GM12873 (cell line): Measurements from ENCODE around the gene JMJD7.

Source experiments
- CTCF ChIP-seq: IDR thresholded peaks from 2 replicates; pipeline ENCODE4 v1.5.1; 2012; ENCODE audit warnings: low read depth, mild to moderate bottlenecking, moderate library complexity, low read length, control low read depth; ENCODE audit not compliant: insufficient read depth; ENCODE audit errors: missing control alignments

The JMJD7 gene

DNA sequence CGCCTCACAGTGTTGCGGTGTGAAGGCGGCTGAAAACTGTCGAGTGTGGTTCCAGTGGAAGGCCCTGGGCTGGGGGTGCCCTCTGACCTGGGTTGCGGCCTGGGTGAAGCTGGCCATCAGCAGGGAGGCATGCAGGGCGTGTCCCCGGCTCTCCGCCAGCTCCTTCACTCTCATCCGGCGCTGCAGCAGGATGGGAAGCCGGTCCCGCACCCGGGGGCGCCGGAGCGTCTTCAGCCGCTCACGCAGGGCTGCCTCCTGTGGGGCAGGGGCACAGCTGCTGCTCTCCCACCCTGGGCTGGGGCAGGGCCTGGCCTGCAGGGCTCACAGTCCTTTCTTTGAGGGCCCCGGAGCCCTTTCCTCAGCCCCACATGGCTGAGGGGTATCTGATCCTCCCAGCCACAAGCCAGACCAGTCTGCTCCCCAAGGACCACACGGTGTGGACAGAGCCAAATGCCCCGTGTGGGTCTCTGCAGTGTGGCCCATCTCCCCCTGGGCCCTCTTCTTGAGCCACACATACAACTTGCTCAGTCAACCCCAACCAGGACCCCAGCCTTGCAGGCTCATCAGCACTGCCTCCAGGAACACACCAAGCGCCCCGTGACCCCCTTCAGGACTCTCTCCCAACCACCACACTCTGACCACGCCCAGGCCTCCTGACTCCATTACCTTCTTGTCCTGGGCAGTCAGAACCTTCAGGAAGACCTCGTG, 39.1 kb downstream of the JMJD7 start:
- no peak for TF ChIP-seq CTCF

- no peak for TF ChIP-seq CTCF
Observed at GRCh38 chr15:41868321-41868720, 40.4 kb downstream of the JMJD7 start.

- no peak for TF ChIP-seq CTCF
Observed at GRCh38 chr15:41869770-41870688, 42.1 kb downstream of the JMJD7 start.

DNA sequence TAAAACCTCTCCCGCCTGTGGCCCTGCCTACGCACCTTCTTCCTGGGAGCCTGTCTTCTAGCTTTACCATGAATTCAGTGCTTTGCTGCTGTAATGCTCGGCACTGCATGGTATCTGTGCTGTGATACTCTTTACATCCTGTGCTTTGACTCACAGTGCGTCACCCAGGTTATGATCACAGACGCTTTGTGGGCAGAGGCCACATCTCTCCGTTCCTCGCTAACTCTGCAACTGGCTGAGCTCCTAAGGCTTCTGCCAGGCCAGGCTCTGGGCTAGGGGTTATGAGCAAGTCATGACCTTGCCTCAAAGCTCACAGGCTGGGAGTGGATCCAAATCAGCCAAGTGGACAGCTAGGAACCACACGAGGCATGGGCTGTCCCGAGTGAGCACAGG, 42.8 kb downstream of the JMJD7 start:
- TF ChIP-seq CTCF = no peak

DNA sequence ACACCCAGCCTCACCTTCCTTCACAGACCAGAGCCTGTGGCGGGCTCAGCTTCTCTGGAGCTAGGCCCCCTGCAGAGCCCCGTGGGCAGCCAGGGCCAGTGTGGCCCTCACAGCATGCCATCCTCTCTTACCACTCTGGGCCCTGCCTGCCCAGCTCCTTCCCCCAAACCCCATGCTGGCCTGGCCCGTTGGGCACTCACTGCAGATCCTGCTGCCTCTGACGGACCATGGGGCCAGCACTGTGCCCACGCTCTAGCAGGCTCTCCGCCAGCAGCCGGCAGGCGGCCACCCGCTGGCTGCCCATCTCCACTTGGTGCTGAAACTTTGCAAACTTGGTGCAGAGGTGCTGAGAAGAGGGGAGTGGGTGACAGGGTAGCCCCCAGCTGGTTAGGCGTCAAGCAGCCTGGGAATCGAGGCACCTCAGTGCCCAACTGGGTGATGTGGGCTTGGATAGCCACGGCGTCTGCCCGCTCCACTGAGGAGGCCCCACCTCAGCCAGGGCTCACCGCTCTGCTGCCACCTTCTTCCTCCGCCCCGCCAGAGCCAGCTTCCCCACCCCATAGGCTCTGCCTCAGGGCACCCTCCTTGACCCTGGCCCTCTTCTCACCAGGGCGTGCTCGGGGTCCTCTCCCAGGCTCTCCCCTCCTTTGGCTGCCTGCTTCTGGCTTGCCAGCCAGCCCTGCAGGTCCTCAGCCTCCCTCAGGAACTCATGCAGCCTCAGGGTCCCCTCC, 43.4 kb downstream of the JMJD7 start:
- no peak for TF ChIP-seq CTCF

DNA sequence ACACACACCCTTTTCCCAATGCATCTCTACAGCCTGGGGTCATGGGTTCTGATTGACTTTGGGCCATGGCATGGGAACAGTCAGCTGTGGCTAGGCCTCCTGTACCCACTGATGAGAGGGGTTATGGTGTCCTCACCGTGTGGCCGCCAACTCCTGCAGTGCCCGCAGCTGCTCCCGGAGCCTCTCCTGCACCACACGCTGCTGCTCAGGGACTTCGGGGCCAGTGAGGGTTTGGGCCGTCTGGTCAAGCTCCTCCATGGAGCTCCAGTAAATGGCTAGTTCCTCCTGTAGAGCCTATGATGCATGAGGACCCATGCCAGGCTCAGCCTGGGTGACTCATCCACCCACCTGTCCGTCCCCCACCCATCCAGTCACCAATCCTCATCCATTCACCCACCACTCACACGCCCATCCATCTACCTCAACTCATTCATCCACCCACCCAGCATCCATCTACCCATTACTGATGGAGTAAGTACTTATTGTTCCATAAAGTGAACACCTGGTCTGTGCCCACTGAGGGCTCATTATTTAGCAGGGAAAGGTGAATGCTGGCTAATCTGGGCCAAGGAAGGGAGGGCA, 44.4 kb downstream of the JMJD7 start:
- no peak for TF ChIP-seq CTCF

- no peak for TF ChIP-seq CTCF
Observed at GRCh38 chr15:41873711-41874110, 45.8 kb downstream of the JMJD7 start.
